Spleen (tissue), 11 donors: ENCODE measurements around the gene IL12A. TPM values are rescaled to one million over a fixed set of nuclear protein-coding genes. Genes with fewer than 3 reads are reported as not detected.

ENCODE experiments used
- DNase-seq: peaks from one replicate; pipeline ENCODE4 v3.0.0-alpha.2; 2020
- H3K27ac ChIP-seq, 8 donors: fragments of 200-600 bp; sonication (generic) in 7 of 8; 1 replicate in 4 of 8; 2 replicates in 4 of 8; pipeline versions ENCODE4 v1.5.0 to v1.8.0; 2016 to 2021; ENCODE audit warnings: inconsistent platforms in 4 of 8, mild to moderate bottlenecking in 4 of 8, moderate library complexity in 1 of 8
- H3K27me3 ChIP-seq, 7 donors: fragments of 200-600 bp; sonication (generic) in 6 of 7; replicated peaks in 1 of 7; 1 replicate in 4 of 7; 2 replicates in 3 of 7; pipeline versions ENCODE4 v1.5.0 to v1.8.0; 2016 to 2021; ENCODE audit warnings: inconsistent platforms in 3 of 7, mild to moderate bottlenecking in 1 of 7
- H3K36me3 ChIP-seq, 6 donors: fragments of 200-600 bp; sonication (generic) in 5 of 6; 1 replicate in 4 of 6; 2 replicates in 2 of 6; pipeline versions ENCODE4 v1.5.0 to v1.8.0; 2016 to 2021; ENCODE audit warnings: inconsistent platforms in 2 of 6
- H3K4me1 ChIP-seq, 6 donors: fragments of 200-600 bp; sonication (generic) in 5 of 6; 1 replicate in 3 of 6; 2 replicates in 3 of 6; pipeline versions ENCODE4 v1.5.0 to v1.8.0; 2016 to 2021; ENCODE audit warnings: inconsistent platforms in 3 of 6
- H3K4me3 ChIP-seq, 8 donors: fragments of 200-600 bp; sonication (generic) in 7 of 8; 1 replicate in 4 of 8; 2 replicates in 4 of 8; pipeline versions ENCODE4 v1.5.0 to v1.8.0; 2016 to 2021; ENCODE audit warnings: inconsistent platforms in 4 of 8, mild to moderate bottlenecking in 4 of 8, moderate library complexity in 2 of 8
- H3K9me3 ChIP-seq, 8 donors: fragments of 200-600 bp; sonication (generic) in 7 of 8; 1 replicate in 4 of 8; 2 replicates in 4 of 8; pipeline versions ENCODE4 v1.5.0 to v1.8.0; 2016 to 2021; ENCODE audit warnings: inconsistent platforms in 4 of 8
- POLR2A ChIP-seq, 3 donors: fragments of 450-650 bp; IDR thresholded peaks; one replicate each; pipeline ENCODE4 v1.5.1; 2017; ENCODE audit warnings: antibody characterized with exemption in 3 of 3, mild to moderate bottlenecking in 1 of 3
- POLR2AphosphoS5 ChIP-seq, 3 donors: sonication (generic); formaldehyde crosslinking; IDR thresholded peaks; one replicate each; pipeline ENCODE4 v1.5.1; 2017; ENCODE audit warnings: antibody characterized with exemption in 3 of 3
- WGBS, 5 donors: extraction: QIAGEN DNeasy Blood & Tissue Kit in 3 of 5; methylation state at CpG; one replicate each; pipeline versions ENCODE4 v1.1.5 to v1.1.7; 2013 to 2018; 5-methylcytosine and 5-hydroxymethylcytosine counted together
- intact Hi-C: fragments of 100-400 bp; cut with DNase I; formaldehyde crosslinking; loops from one replicate; pipeline ENCODE4 v1.15.0; 2023; ENCODE audit warnings: low total_unique reads
- polyA plus RNA-seq, 3 donors: library from polyadenylated mRNA; stranded (reverse); fragments of 200-250 nt; gene quantifications; one replicate each; pipeline ENCODE4 v1.2.1, GENCODE V29; 2013
- total RNA-seq, 7 donors: library from RNA; depleted of rRNA in 3 of 7; stranded (reverse); fragments of >200 nt in 3 of 7; fragmentation: NEBNext Ultra II Directional in 4 of 7; extraction: Animal tissue kit (Norgen Biotek cat#: 25700) in 4 of 7; gene quantifications; one replicate each; pipeline versions ENCODE4 v1.1.0 to v1.2.1, GENCODE V29; 2016 to 2021
- TF ChIP-seq, protein P1 (sequence below), 11 experiments: fragments of 200-600 bp in 7 of 11; fragments of 450-650 bp in 4 of 11; sonication (generic) in 4 of 11; IDR thresholded peaks in 8 of 11; conservative IDR thresholded peaks in 3 of 11; 1 replicate in 7 of 11; 2 replicates in 4 of 11; pipeline versions ENCODE4 v1.4.0 to v1.8.0; 2016 to 2021; ENCODE audit warnings: antibody characterized with exemption in 11 of 11, inconsistent platforms in 4 of 11, mild to moderate bottlenecking in 1 of 11
- donor health status: healthy with polysubstance abuse.
- donor health status: DM: no; HTN: no; CAD: no; lungs with moderate emphysema.
- donor health status: DM: no; HTN: no; CAD: no.
- donor health status: Bipolar disorder and iron deficiency.
- donor health status: healthy.
- donor health status: DM: no; HTN: no; CAD: no.
- donor health status: DM: yes; HTN: yes; CAD: no.

IL12A gene
- total and polyA plus RNA-seq, 10 donors, result 1.2 to 9.1 (median 2.8) TPM

DNA sequence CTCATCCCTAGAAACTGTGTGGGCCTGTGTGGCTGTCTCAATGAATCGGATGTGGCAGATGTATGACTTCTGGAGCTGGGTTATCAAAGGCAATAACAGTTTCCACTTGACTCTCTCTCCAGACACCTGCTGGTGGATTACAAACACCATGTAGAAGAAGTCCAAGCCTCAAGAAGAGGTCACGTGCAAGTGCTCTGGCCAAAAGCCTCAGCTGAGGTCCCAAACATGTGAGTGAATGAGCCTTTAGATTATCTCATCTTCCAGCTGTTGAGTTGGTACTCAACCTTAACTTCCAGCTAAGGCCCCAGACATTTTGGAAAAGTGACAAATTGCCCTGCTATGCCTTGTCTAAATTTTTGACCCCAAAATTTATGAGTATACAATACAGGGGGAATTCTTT, 42.7 kb upstream of the IL12A start:
- intact Hi-C loops, result no loop called here
- Histone ChIP-seq H3K27ac (no peak overlapping the region), H3K4me1 (peaks cover 0 to 28% (median 0%) of the 10 kb centered on the region in 6 donors)

GRCh38 chr3:159947220-159947619, 41.4 kb upstream of the IL12A start:
- TF ChIP-seq POLR2AphosphoS5 (IDR thresholded peaks at IDR 0.05) (no peak), POLR2A (IDR thresholded peaks at IDR 0.05) (no peak)
- TF ChIP-seq, protein P1, sequence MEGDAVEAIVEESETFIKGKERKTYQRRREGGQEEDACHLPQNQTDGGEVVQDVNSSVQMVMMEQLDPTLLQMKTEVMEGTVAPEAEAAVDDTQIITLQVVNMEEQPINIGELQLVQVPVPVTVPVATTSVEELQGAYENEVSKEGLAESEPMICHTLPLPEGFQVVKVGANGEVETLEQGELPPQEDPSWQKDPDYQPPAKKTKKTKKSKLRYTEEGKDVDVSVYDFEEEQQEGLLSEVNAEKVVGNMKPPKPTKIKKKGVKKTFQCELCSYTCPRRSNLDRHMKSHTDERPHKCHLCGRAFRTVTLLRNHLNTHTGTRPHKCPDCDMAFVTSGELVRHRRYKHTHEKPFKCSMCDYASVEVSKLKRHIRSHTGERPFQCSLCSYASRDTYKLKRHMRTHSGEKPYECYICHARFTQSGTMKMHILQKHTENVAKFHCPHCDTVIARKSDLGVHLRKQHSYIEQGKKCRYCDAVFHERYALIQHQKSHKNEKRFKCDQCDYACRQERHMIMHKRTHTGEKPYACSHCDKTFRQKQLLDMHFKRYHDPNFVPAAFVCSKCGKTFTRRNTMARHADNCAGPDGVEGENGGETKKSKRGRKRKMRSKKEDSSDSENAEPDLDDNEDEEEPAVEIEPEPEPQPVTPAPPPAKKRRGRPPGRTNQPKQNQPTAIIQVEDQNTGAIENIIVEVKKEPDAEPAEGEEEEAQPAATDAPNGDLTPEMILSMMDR (IDR thresholded peaks at IDR 0.05 in 8 of 11, conservative IDR thresholded peaks at IDR 0.05 in 3 of 11), result no peak
- Histone ChIP-seq H3K4me3 (no peak overlapping the region), H3K9me3 (no peaks in the 10 kb centered on the region), H3K27ac (no peak overlapping the region), H3K36me3 (no peaks in the 10 kb centered on the region), H3K4me1 (peaks cover 0 to 21% (median 0%) of the 10 kb centered on the region in 6 donors), H3K27me3 (peaks cover 0 to 10% (median 0%) of the 10 kb centered on the region in 7 donors)
- intact Hi-C loops, result no loop called here
- no peak for DNase-seq

More for the DNA sequence above, 42.7 kb upstream of the IL12A start:
- DNase-seq, result no peak
- Histone ChIP-seq H3K4me3 (no peak overlapping the region), H3K27me3 (peaks cover 0 to 10% (median 0%) of the 10 kb centered on the region in 7 donors), H3K36me3 (no peaks in the 10 kb centered on the region), H3K9me3 (no peaks in the 10 kb centered on the region)
- TF ChIP-seq POLR2A (IDR thresholded peaks at IDR 0.05) (no peak), POLR2AphosphoS5 (IDR thresholded peaks at IDR 0.05) (no peak)
- TF ChIP-seq, protein P1 (IDR thresholded peaks at IDR 0.05 in 8 of 11, conservative IDR thresholded peaks at IDR 0.05 in 3 of 11), result no peak
- 74 to 89% (median 85%) methylated on average over 2 of the region's 2 CpGs for WGBS, 5 donors

DNA sequence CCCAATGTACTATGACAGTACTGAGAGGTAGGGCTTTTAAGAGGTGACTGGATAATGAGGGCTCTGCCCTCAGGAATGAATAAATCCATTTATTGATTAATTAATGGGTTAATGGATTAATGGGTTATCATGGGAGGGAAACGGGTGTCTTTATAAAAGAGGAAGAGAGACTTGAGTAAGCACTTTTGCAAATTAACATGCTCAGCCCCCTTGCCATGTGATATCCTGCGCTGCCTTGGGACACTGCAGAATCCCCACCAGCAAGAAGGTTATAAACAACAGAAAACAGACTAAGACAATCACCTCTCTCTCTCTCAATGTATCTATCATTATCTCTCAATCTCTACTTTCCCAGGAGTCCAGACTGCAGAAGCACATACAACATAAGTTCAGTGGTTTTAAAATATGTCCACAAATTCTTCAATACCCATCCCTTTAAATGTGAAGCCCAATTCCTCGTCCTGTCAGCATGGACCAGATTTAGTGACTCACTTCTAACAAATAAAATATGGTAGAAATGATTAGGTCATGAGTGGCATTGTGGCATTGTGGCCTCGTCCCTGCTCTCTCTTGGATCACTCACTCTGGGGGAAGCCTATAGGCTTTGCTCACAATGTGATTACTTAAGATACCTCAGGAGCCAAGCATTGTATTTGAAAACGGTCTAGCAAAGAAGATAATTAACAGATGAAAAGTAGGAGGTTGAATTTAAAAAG, 40.0 kb upstream of the IL12A start:
- intact Hi-C loops, result no loop called here

More for the DNA sequence above, 40.0 kb upstream of the IL12A start:
- Histone ChIP-seq H3K4me1 (peaks cover 0 to 21% (median 0%) of the 10 kb centered on the region in 6 donors), H3K4me3 (no peak overlapping the region), H3K36me3 (no peaks in the 10 kb centered on the region), H3K27ac (no peak overlapping the region), H3K9me3 (no peaks in the 10 kb centered on the region), H3K27me3 (peaks cover 0 to 10% (median 0%) of the 10 kb centered on the region in 7 donors)
- TF ChIP-seq, protein P1 (IDR thresholded peaks at IDR 0.05 in 8 of 11, conservative IDR thresholded peaks at IDR 0.05 in 3 of 11), result no peak
- no peak for TF ChIP-seq POLR2A (IDR thresholded peaks at IDR 0.05)
- TF ChIP-seq POLR2AphosphoS5 (IDR thresholded peaks at IDR 0.05), result no peak
- DNase-seq, result no peak
- 30 to 56% (median 40%) methylated on average over 5 of the region's 5 CpGs for WGBS, 5 donors
